A673 (cell line): ENCODE results near the gene DPH3.

Experiments used
- CTCF ChIP-seq: fragments of 300-800, 200-600 bp; sonication (generic); conservative IDR thresholded peaks from 2 replicates; pipeline ENCODE4 v1.5.1; 2017; ENCODE audit warnings: low read depth, mild to moderate bottlenecking, antibody characterized with exemption, low read length, moderate library complexity, mixed read lengths
- EZH2 ChIP-seq: fragments of 200-600 bp; sonication (generic); IDR thresholded peaks from 2 replicates; pipeline ENCODE4 v1.6.1; 2017; ENCODE audit warnings: borderline replicate concordance, low read depth, mild to moderate bottlenecking, mixed read lengths, antibody characterized with exemption, low read length; ENCODE audit not compliant: poor library complexity, severe bottlenecking

DNA sequence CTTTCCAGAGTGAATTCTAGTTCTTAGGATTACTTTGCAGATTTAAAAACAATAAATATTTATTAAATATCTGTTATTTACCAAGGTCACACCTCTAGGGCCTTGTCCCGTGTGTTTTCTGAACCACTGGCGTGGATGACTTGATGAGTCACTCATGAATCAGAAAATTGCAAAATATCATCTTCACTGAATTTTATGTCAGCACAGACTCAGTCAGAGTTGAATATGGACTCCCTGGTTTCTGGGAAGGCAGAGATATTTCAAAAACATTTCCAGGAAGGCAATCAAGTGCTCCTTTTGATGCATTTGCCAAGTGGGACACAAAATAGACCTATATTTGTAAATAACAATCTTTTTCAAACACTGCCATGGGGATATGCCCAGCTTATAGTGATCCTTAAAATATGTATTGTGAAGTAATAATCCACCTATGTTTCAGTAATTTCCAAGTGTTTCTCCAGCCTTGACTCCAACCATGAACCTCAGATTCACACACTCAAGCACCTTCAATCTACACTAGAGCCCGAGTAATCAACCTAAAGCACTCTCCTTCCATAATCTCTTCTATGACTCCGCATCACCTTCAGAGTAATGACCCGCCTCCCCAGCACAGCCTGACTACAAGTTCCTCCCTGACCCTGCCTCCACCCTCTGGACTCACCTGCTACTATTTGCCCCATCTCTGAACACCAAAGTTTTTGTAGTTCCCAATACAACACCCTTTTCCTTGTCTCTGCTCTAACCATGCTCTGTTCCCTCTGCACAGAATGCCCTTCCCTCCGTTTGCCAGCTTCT is 24.3 kb downstream of the DPH3 start:
- TF ChIP-seq CTCF (no peak), EZH2 (no peak)
